ENCODE data around the gene DDX10.
"Not testable (repeated sequence)": the region's sequence is repeated elsewhere in the genome, so short reads cannot be mapped to it uniquely, and the experiment has no call there.

DDX10 gene

GRCh38 chr11:108664730-108665525 lies at the start of gene DDX10:
DDX10 (plus strand) TSS chr11:108665069; CDS start chr11:108665154, 85 bp downstream.
- peak; percentile 95 to 99 for DNase-seq (ENCODE audit: low read depth in 1 of 2, low spot score in 1 of 2)

GRCh38 chr11:108616549-108616948 lies 48.3 kb upstream of the DDX10 start:
- DNase-seq (ENCODE audit: low read depth in 1 of 2, low spot score in 1 of 2), result no peak

- no peak for DNase-seq (ENCODE audit: low read depth in 1 of 2, low spot score in 1 of 2)
Measured at GRCh38 chr11:108617055-108617454, 47.8 kb upstream of the DDX10 start.

- no peak for DNase-seq (ENCODE audit: low read depth in 1 of 2, low spot score in 1 of 2)
Measured at GRCh38 chr11:108618529-108618928, 46.3 kb upstream of the DDX10 start.

GRCh38 chr11:108620958-108621772 lies 43.7 kb upstream of the DDX10 start:
- DNase-seq (ENCODE audit: low read depth in 1 of 2, low spot score in 1 of 2), result no peak

- no peak for DNase-seq (ENCODE audit: low read depth in 1 of 2, low spot score in 1 of 2)
Measured at GRCh38 chr11:108622341-108622740, 42.5 kb upstream of the DDX10 start.

GRCh38 chr11:108624196-108624925 lies 40.5 kb upstream of the DDX10 start:
- DNase-seq (ENCODE audit: low read depth in 1 of 2, low spot score in 1 of 2), result no peak

- no peak for DNase-seq (ENCODE audit: low read depth in 1 of 2, low spot score in 1 of 2)
Measured at GRCh38 chr11:108628326-108628725, 36.5 kb upstream of the DDX10 start.

- no peak for DNase-seq (ENCODE audit: low read depth in 1 of 2, low spot score in 1 of 2)
Measured at GRCh38 chr11:108628812-108629211, 36.1 kb upstream of the DDX10 start.

GRCh38 chr11:108629274-108629673 lies 35.6 kb upstream of the DDX10 start:
- DNase-seq (ENCODE audit: low read depth in 1 of 2, low spot score in 1 of 2), result no peak

GRCh38 chr11:108632041-108632704 lies 32.7 kb upstream of the DDX10 start:
- DNase-seq (ENCODE audit: low read depth in 1 of 2, low spot score in 1 of 2), result no peak

GRCh38 chr11:108635106-108635505 lies 29.8 kb upstream of the DDX10 start:
- no peak for DNase-seq (ENCODE audit: low read depth in 1 of 2, low spot score in 1 of 2)

- DNase-seq (ENCODE audit: low read depth in 1 of 2, low spot score in 1 of 2), result no peak
Measured at GRCh38 chr11:108636222-108636621, 28.6 kb upstream of the DDX10 start.

- no peak for DNase-seq (ENCODE audit: low read depth in 1 of 2, low spot score in 1 of 2)
Measured at GRCh38 chr11:108639146-108639545, 25.7 kb upstream of the DDX10 start.

GRCh38 chr11:108641752-108642151 lies 23.1 kb upstream of the DDX10 start:
- not testable (repeated sequence) for DNase-seq (ENCODE audit: low read depth in 1 of 2, low spot score in 1 of 2)

GRCh38 chr11:108643974-108644373 lies 20.9 kb upstream of the DDX10 start:
- no peak for DNase-seq (ENCODE audit: low read depth in 1 of 2, low spot score in 1 of 2)

GRCh38 chr11:108645970-108646369 lies 18.9 kb upstream of the DDX10 start:
- no peak for DNase-seq (ENCODE audit: low read depth in 1 of 2, low spot score in 1 of 2)

GRCh38 chr11:108647387-108647700 lies 17.5 kb upstream of the DDX10 start:
- no peak for DNase-seq (ENCODE audit: low read depth in 1 of 2, low spot score in 1 of 2)

GRCh38 chr11:108647701-108648527 lies 17.0 kb upstream of the DDX10 start:
- DNase-seq (ENCODE audit: low read depth in 1 of 2, low spot score in 1 of 2), result peak; percentile 9 to 55

- DNase-seq (ENCODE audit: low read depth in 1 of 2, low spot score in 1 of 2), result no peak
Measured at GRCh38 chr11:108648528-108648885, 16.4 kb upstream of the DDX10 start.

Measured in activated CD4-positive, alpha-beta T cell treated with anti-CD3 and anti-CD28 coated beads, Interleukin-2, amount 50 U/mL, for 24 hours (primary cell).